Cardiac septum (tissue), 1 donor: ENCODE results near the gene IZUMO1R. TPM values are rescaled to one million over a fixed set of nuclear protein-coding genes. Genes with fewer than 3 reads are reported as not detected.
"Not testable (repeated sequence)": the region's sequence is repeated elsewhere in the genome, so short reads cannot be mapped to it uniquely, and the experiment has no call there.

Source experiments
- DNase-seq: peaks from one replicate; pipeline ENCODE4 v3.0.0-alpha.2; 2020; ENCODE audit warnings: low spot score
- intact Hi-C: fragments of 100-400 bp; cut with DNase I; formaldehyde crosslinking; loops from one replicate; pipeline ENCODE4 v1.14.0; 2022
- total RNA-seq: library from RNA; stranded (reverse); fragmentation: NEBNext Ultra II Directional; extraction: Animal tissue kit (Norgen Biotek cat#: 25700); gene quantifications from one replicate; pipeline ENCODE4 v1.2.1, GENCODE V29; 2021
- donor health status: DM: no; HTN: no; CAD: no.

Gene IZUMO1R
- total RNA-seq, 1 donor from 2014 or later: not detected

DNA sequence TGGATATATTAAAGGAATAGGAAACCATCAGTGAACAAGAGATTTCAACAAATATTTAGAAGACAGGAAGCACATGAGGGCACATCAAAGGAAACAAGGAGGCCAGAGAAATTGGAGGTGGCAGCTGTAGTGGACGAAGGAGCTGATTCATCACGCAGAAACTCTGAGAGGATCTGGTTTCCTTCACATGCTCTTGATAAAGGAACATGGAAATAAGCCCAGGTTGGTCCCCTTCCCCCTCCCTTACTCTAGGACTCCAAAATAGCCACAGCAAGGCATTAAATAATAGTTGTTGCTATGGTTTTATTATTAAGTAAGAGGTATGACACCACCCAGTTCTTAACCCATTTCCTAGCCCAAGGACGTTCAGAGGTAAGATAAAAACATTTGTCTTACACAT, 11.3 kb downstream of the IZUMO1R start:
- no peak for DNase-seq
- intact Hi-C loops: no loop called here

DNA sequence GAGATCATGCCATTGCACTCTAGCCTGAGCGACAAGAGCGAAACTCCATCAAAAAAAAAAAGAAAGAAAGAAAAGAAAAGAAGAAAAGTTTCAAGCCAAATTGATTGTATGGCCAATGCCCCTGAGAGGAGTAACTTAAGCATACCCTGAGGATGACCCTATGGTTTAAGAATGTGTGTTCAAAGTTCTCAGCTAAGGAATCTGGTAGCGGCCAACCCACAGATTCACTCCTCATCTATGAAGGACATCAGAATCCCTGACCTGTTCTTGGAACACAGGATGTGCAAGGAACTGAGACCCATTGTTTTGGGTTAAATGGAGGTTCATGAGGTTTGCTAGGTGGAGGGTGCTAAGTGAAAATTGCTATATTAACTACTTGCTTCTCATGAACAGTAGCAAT, 18.1 kb downstream of the IZUMO1R start:
- intact Hi-C loops: no loop called here
- no peak for DNase-seq

DNA sequence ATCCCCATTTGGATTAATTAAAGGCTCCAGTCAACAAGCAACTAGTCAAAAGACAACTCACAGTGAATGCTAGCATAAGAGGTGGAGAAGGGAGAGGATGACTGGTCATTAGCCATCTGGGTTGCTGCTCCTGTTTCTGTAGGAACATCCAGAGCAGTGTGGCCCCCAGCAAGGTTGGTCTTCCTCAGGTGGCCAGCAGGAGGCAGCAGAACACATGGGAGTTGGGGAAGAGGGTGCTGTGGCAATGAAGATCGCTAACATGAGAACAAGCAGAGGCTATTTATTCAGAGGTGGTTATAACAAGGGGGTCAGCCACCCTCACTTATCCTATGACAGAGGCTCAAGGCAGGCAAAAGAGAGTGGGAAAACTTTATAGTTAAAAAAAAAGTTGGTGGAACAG, 21.3 kb downstream of the IZUMO1R start:
- intact Hi-C loops: no loop called here
- DNase-seq: no peak

DNA sequence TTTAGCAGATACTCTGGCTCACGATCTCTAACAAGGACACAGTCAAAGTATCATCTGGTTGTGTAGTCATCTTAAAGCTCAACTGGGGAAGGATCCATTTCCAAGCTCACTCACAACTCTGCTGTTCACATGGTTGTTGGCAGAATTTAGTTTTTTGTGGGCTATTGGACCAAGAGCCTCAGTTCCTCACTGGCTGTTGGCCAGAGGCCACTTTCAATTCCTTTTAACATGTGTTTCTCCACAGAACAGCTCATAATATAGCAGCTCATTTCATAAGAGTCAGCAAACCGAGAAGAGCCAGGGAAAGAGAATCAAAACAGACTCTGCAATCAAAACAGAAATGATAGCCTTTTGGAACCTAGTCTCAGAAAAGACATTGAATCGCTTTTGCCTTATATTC, 22.6 kb downstream of the IZUMO1R start:
- no peak for DNase-seq
- intact Hi-C loops: no loop called here

DNA sequence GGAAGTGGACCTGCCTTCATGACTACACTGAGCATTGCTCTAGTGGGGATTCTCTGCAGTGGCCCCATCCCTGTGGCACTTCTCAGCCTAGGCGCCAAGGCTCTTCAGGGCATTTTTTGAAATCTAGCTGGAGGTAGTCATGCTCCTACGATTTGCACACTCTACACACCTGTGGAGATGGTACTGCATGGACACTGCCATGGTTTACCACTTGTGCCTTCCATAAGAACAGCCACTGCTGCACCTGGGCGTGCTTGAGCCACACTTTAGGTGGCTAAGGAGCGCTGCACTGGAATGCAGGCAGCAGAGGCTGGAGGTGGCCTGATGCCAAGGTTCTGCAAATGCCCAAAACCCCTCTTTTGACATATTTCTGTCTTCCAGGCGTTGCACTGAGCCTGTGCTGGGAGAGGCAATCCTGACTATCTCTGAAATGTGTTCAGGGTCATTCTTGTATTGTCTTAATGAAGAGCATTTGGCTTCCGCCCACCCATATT, 24.3 kb downstream of the IZUMO1R start:
- no peak for DNase-seq
- intact Hi-C loops: no loop called here

DNA sequence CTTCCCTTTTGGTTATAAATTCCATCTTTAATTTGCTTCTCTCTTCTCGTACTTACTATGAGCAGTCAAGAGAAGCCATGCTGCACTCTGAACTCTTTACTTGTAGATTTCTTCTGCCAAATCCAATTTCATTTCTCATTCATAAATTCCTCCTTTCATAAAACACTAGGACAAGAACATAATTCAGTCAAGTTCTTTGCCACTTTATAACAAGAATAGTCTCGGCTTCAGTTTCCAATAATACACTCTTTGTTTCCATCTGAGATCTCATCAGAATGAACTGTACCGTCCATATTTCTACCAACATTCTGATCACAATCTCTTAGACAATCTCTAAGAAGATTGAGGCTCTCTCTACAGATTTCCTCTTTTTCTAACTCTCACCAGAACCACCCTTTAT, 25.1 kb downstream of the IZUMO1R start:
- intact Hi-C loops: no loop called here
- no peak for DNase-seq

DNA sequence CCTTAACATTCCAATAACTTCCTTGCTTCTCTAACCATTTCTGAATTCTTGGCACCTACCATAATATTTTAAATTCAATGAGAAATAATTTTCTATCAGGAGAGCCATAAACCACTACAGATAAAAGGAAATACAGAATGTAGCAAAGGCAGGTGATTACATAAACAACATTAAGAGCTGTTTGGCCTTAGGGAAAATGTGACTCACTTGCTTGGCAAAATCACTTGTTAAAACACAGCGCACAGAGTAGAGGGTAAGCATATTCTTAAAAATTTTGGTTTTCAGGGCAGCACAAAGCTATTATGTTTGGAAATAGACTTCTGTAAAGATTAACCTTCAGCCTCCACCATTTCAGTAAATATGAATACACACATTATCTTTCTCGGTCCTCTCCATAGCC, 26.4 kb downstream of the IZUMO1R start:
- intact Hi-C loops: no loop called here
- DNase-seq: no peak

DNA sequence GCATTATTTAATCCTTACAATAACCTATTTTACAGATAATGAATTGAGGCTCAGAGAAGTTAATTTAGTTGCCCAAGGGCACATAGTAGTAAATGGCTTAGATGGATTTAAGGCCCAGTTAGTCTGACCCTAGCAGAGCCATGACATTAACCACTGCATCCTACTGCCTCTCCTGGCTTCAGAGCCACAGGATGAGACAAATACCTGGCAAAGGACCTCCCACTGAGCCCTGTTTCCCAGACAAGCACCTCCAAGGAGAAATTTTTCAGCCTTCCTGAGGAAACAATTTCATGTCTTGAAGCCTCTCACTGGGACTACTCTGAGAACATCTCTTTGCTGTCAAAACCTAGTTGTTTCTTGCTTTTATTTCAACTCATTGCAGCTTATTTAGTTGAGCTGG, 28.4 kb downstream of the IZUMO1R start:
- DNase-seq: no peak
- intact Hi-C loops: no loop called here

DNA sequence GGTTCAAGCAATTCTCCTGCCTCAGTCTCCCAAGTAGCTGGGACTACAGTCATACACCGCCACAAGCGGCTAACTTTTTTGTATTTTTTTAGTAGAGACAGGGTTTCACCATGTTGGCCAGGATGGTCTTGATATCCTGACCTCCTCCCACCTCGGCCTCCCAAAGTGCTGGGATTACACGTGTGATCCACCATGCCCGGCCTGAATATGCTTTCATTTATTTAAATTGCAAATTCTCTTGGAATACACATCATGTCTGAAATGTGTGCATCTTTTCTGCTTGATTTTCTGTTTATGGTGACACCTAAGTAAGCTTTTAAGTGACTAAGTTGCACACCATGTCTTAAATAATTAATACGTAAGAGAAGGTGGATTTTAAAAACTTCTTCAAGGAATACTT, 31.7 kb downstream of the IZUMO1R start:
- DNase-seq: no peak
- intact Hi-C loops: no loop called here

DNA sequence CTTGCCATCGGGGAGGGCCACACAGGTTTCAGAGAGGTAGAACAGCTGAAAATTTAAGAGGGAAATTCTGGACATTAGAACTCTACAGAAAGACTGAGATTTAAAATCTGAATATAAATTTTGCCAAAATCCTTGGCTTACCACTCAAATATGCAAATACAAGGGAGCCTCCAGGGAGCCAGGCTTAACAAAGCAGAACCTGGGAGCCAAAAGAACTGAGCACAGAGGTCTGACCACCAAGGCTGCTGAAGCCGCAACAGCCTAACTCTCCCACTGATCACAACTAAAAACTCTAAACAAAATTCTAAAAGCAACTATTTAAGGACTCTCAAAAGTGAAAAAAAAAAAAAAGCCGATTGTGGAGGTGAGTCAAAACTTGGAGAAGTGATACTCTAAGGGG, 34.3 kb downstream of the IZUMO1R start:
- intact Hi-C loops: no loop called here
- no peak for DNase-seq

DNA sequence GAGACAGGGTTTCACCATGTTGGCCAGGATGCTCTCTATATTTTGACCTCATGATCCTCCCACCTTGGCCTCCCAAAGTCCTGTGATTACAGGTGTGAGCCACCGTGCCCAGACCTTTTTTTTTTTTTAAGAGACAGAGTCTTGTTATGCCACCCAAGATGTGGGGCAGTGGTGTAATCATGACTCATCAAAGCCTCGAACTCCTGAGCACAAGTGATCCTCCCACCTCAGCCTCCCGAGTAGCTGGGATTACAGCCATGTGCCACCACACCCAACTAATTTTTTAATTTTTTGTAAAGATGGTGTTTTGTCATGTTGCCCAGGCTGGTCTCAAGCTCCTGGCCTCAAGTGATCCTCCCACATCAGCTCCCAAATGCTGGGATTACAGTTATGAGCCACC, 37.9 kb downstream of the IZUMO1R start:
- no peak for DNase-seq
- intact Hi-C loops: no loop called here

DNA sequence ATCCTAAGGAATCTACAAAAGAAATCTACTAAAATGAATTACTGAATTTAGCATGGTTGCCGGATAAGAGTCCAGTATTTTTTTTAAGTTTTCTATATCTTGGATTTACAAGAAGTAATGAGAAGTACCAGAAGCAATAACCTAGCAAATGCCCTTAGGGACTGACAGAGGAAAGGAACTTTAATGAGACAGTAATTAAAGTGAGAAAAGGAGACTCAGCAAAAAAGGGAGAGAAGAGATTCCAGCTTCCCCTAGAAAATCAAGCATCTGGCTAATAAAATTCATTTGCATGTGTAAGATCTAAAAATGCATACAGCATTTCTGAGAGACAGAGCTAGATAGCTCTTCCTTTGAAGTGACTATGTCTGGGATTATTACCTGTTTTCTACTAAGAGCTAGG, 39.1 kb downstream of the IZUMO1R start:
- no peak for DNase-seq
- intact Hi-C loops: no loop called here

DNA sequence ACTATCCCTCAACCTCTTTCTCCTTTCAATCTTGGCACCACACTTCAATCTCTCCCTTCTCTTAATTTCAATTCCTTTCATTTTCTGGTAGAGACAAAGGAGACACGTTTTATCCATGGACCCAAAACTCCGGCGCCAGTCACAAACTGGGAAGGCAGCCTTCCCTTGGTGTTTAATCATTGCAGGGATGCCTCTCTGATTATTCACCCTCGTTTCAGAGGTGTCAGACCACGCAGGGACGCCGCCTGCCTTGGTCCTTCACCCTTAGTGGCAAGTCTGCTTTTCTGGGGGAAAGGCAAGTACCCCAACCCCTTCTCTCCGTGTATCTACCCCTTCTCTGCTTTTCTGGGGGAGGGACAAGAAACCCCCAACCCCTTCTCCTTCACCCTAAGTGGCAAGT, 41.9 kb downstream of the IZUMO1R start:
- DNase-seq, intact Hi-C loops: not testable (repeated sequence)

DNA sequence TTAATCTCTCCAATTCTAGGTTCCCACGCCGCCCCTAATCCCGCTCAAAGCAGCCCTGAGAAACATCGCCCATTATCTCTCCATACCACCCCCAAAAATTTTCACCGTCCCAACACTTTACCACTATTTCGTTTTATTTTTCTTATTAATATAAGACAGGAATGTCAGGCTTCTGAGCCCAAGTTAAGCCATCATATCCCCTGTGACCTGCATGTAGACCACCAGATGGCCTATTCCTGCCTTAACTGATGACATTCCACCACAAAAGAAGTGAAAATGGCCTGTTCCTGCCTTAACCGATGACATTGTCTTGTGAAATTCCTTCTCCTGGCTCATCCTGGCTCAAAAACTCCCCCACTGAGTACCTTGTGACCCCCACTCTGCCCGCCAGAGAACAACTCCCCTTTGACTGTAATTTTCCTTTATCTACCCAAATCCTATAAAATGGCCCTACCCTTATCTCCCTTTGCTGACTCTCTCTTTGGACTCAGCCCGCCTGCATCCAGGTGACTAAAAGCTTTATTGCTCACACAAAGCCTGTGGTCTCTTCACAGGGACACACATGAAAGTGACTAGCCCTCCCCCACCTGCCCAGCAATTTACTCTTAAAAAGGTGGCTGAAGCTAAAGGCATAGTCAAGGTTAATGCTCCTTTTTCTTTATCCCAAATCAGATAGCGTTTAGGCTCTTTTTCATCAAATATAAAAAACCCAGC, 46.6 kb downstream of the IZUMO1R start:
- intact Hi-C loops, DNase-seq: not testable (repeated sequence)

Other genes starting within 250 kb of the IZUMO1R start
- 28.9 TPM for gene PANX1, start 175.7 kb upstream of the IZUMO1R start, total RNA-seq
- gene GPR83, start 96.8 kb downstream of the IZUMO1R start, total RNA-seq: not detected
- 8.7 TPM for gene MRE11, start 189.3 kb downstream of the IZUMO1R start, total RNA-seq
- 6.4 TPM for gene ANKRD49, start 189.4 kb downstream of the IZUMO1R start, total RNA-seq
- gene C11orf97, start 207.9 kb downstream of the IZUMO1R start, total RNA-seq: not detected
- 2.4 TPM for gene FUT4, start 239.3 kb downstream of the IZUMO1R start, total RNA-seq